ENCODE results near the gene OGG1.

DNA sequence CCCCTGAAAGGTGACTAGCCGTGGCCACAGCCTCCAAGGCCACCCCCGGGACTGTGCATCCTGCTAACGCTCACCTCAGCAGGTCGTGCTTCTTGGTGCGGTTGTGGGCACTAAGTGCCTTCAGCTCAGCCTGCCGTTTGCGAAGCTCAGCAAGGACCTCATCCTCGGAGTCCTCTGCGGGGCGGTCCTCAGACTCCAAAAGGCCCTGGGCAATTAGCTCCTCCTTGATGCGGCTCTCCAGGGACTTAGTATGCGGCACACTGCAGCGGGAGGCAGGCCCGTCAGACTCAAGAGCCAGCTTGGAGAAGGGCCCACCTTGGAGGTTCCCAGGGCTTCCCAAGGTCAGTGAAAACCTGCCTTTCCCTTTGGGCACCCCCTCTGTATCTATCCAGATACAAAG is 34.2 kb downstream of the OGG1 start:
- TF ChIP-seq TCF4 (CRISPR knock-in tag; IDR thresholded peaks at IDR 0.05; ENCODE audit: borderline replicate concordance) (no peak), PPARA (CRISPR knock-in tag; IDR thresholded peaks at IDR 0.05; ENCODE audit: borderline replicate concordance) (no peak), TOX (CRISPR knock-in tag; IDR thresholded peaks at IDR 0.05; ENCODE audit: borderline replicate concordance) (no peak), RARB (CRISPR knock-in tag; IDR thresholded peaks at IDR 0.05) (no peak), ARNTL (CRISPR knock-in tag; IDR thresholded peaks at IDR 0.05; ENCODE audit: borderline replicate concordance, low read depth) (no peak)
- TF ChIP-seq, protein P1, sequence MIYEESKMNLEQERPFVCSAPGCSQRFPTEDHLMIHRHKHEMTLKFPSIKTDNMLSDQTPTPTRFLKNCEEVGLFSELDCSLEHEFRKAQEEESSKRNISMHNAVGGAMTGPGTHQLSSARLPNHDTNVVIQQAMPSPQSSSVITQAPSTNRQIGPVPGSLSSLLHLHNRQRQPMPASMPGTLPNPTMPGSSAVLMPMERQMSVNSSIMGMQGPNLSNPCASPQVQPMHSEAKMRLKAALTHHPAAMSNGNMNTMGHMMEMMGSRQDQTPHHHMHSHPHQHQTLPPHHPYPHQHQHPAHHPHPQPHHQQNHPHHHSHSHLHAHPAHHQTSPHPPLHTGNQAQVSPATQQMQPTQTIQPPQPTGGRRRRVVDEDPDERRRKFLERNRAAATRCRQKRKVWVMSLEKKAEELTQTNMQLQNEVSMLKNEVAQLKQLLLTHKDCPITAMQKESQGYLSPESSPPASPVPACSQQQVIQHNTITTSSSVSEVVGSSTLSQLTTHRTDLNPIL (CRISPR knock-in tag; IDR thresholded peaks at IDR 0.05; ENCODE audit: low read depth), result no peak
